Fibroblast of skin of right quadriceps (primary cell): ENCODE data around the gene LAMB4.

Source experiments
- DNase-seq: peaks from one replicate; pipeline ENCODE4 v3.0.0-alpha.2; 2013

The LAMB4 gene

GRCh38 chr7:108142675-108143259 lies 12.6 kb upstream of the LAMB4 start:
- no peak for DNase-seq

DNA sequence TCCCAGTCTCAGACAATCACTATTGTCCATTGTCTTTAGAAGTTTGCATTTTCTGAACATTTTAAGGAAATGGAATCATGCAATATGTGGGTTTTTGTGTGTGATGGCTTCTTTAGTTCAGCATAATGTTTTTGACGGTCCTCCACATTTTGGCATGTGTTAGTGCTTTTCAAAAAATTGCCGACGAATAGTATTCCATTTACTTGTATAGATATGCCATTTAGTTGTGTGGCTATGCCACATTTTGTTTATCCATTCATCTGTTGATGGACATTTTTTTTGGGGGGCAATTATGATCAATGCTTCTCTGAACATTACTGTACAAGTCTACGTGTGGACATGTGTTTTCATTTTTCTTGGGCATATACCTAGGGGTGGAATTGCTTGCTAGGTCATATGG lies 12.0 kb upstream of the LAMB4 start:
- no peak for DNase-seq

DNA sequence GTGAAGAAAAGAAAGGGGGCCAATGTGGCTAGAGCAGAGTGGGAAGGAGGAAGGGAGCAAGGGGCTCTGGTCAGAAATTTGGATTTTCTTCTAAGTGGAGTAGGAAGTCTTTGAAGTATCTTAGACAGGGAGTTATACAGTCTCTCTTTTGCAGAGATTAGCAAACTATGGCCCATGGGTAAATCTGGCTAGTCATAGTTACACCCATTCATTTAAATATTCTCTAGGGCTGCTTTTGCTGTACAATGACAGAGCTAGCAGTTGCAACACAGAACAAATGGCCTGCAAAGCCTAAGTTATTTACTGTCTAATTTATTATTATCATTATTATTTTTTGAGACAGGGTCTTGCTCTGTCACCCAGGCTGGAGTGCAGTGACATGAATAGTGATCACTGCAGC lies 10.5 kb upstream of the LAMB4 start:
- DNase-seq = no peak

DNA sequence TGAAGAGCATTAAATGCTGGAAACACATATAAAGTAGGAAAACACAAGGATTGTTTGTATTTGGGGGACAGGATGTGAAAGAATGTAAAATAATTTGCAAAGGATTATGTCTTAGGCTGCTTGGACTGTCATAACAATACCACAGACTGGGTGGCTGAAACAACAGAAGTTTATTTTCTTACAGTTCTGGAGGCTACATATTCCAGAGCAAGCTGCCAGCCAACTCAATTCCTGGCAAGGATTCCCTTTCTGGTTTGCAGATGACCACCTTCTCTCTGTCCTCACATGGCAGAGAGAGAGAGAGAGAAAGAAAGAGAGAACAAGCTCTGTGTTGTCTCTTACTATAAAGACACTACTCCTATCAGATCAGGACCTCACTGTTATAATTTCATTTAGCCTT lies 8.8 kb upstream of the LAMB4 start:
- DNase-seq = no peak

GRCh38 chr7:108137993-108138392 lies 7.8 kb upstream of the LAMB4 start:
- no peak for DNase-seq

GRCh38 chr7:108137040-108137439 lies 6.9 kb upstream of the LAMB4 start:
- DNase-seq = no peak

- no peak for DNase-seq
These were observed 6.1 kb upstream of the LAMB4 start for GRCh38 chr7:108136191-108136688.

- no peak for DNase-seq
These were observed 5.5 kb upstream of the LAMB4 start for GRCh38 chr7:108135446-108136190.

DNA sequence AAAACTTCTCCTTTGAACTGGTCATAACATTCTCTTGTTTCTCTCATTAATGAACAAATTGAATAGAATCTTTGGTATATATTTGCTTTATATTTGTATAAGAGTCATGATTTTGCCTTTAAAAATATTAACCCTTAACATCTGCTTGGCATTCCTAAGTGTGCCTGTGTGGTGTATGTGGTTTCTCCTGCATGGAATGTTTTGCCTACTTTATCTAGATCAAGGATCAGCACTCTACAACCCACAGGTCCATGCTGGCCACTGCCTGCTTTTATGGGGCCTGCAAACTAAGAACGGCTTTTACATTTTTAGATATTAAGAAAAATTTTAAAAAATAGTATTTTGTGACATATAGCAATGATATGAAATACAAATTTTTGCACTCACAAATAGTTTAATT lies 4.3 kb upstream of the LAMB4 start:
- DNase-seq = no peak

DNA sequence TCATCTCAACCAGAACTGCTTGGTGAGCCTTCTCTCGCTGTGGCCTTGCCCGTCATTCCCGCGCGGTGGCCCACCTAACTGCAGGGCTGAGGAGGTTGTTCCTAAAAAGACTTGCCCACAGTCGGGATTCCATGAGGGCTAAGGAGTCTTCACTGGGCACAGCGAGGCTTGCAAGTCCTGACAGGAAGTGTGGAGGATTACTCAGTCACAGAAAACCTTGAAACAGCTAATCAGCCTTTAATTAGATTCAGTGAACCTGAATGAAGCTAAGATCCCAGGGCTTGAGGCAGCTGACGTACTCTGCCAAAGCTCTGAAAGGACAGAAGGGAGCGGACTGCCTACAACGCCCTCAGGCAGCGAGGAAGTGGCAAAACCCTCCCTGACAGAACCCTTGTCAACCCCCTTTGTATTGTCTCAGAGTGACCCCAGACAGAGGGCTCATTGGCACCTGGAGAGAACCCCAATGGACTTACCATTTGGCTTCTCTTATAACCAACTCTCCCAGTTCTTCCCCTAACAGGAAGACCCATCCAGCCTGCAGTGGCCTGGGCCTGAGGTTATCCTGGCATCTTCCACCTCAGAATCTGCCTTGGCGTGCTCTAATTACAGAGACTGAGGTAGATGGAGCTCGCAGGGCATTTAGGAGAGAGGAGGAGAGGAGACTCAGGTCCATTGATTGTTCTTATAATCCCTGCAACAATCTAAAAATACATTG lies 2.5 kb upstream of the LAMB4 start:
- peak; percentile 18 for DNase-seq

- peak; percentile 18 for DNase-seq
These were observed 869 bp downstream of the LAMB4 start for GRCh38 chr7:108129018-108129965.

GRCh38 chr7:108128514-108128913 lies 1.6 kb downstream of the LAMB4 start:
- DNase-seq = no peak

DNA sequence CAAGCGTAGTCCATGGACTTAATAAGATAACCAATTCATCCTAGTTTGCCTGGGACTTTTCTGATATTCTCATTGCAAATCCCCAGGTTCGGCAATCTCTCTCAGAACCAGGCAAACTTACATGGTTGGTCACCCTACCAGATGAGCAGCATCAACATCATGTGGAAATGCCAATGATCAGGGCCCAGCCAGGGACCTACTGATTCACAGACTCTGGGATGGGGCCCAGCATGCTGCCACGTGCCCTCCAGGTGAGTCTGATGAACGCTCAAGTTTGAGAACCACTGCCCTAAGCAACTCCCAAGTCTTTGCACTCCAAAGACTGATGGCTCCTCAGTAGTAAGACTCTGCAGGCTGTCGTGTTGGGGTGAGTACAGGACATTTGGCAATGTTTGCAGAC lies 2.7 kb downstream of the LAMB4 start:
- DNase-seq = no peak

GRCh38 chr7:108124820-108125219 lies 5.3 kb downstream of the LAMB4 start:
- DNase-seq = no peak

DNA sequence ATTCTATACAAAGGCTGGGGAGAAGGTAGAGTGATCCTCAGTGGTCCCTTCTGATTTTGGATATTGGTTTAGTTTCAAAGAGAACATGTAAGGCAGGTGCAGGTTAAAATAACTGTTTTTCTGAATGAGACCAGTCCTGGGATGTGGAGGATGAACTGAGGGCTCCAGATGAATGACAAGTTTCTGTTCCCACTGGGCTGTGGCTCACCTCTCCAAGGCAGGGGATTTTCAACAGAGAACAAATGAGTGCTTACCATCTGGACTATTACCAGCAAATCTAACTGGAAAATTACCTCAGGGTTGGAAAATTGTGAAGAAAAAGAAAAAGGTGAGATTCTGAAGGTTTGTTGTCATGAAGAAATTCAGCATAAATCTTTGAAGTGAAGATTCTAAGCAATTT lies 8.0 kb downstream of the LAMB4 start:
- no peak for DNase-seq

GRCh38 chr7:108120933-108121332 lies 9.2 kb downstream of the LAMB4 start:
- no peak for DNase-seq

GRCh38 chr7:108120196-108120595 lies 10.0 kb downstream of the LAMB4 start:
- DNase-seq = no peak

GRCh38 chr7:108118959-108119358 lies 11.2 kb downstream of the LAMB4 start:
- DNase-seq = no peak

- DNase-seq = no peak
These were observed 15.9 kb downstream of the LAMB4 start for GRCh38 chr7:108114117-108114841.

DNA sequence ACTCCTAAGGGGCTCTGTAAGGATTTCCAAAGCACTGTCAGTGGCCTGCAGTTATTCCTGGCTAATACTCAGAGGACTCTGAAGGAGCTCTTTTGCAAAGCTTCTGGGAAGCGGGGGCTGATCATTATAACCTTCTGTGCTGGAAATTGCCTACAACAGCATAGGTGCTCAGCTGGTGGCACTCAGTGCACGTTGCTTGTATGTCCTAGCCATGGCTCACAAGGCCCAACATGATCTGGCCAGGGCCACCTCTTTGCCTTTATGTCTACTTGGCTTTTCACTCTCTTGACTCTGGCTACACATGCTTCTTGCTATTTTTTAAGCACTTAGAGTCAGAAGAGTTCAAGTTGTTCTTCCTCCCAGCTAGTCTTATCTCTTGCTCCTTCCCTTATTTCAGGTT lies 17.5 kb downstream of the LAMB4 start:
- DNase-seq = no peak

GRCh38 chr7:108109221-108109908 lies 20.8 kb downstream of the LAMB4 start:
- no peak for DNase-seq

- no peak for DNase-seq
These were observed 22.0 kb downstream of the LAMB4 start for GRCh38 chr7:108108131-108108530.
